GM10248 (cell line): ENCODE measurements around the gene VCAN.

Experiments used
- CTCF ChIA-PET: fragments of 300-600 bp; sonication (Branson Sonifier 250); formaldehyde crosslinking; extraction: SDS; loops from one replicate; lab custom pipeline; 2021; ENCODE audit warnings: antibody characterized with exemption; lab: Yijun Ruan, JAX
- POLR2A ChIA-PET: fragments of 350-650 bp; sonication (Branson Sonifier 250); formaldehyde crosslinking; extraction: SDS; loops from one replicate; lab custom pipeline; 2020; ENCODE audit warnings: antibody characterized with exemption; lab: Yijun Ruan, JAX
- DNase-seq: peaks from one replicate; pipeline ENCODE4 v3.0.0; 2012; ENCODE audit errors: extremely low spot score
- CTCF ChIP-seq: IDR thresholded peaks from 2 replicates; pipeline ENCODE4 v1.5.1; 2012; ENCODE audit warnings: mild to moderate bottlenecking, low read depth; ENCODE audit errors: extremely low read depth, missing control alignments, control extremely low read depth

The VCAN gene

GRCh38 chr5:83513081-83513480 is 41.5 kb downstream of the VCAN start:
- POLR2A ChIA-PET = no interaction called here
- TF ChIP-seq CTCF = no peak
- no peak for DNase-seq
- CTCF ChIA-PET = interaction anchor here (0.9 to 1.3 kb wide), 2 partner anchors 15 to 22 kb away, joined by 3 to 4 read pairs; no protein-coding TSS in a partner anchor

GRCh38 chr5:83513491-83513890 is 41.9 kb downstream of the VCAN start:
- CTCF ChIA-PET = interaction anchor here (0.9 to 1.3 kb wide), 3 partner anchors 12 to 22 kb away, joined by 3 to 4 read pairs (median 3); no protein-coding TSS in a partner anchor
- TF ChIP-seq CTCF = no peak
- no peak for DNase-seq
- POLR2A ChIA-PET = no interaction called here

GRCh38 chr5:83516377-83516776 is 44.8 kb downstream of the VCAN start:
- DNase-seq = no peak
- POLR2A ChIA-PET = no interaction called here
- TF ChIP-seq CTCF = no peak
- CTCF ChIA-PET = no interaction called here

GRCh38 chr5:83517072-83517687 is 45.6 kb downstream of the VCAN start:
- no peak for TF ChIP-seq CTCF
- DNase-seq = no peak
- CTCF ChIA-PET = interaction anchor here (0.8 kb wide), 1 partner anchor 14 kb away, joined by 4 read pairs; no protein-coding TSS in a partner anchor
- POLR2A ChIA-PET = no interaction called here

- ChIA-PET CTCF (interaction anchor here (0.8 kb wide), 1 partner anchor 14 kb away, joined by 4 read pairs; no protein-coding TSS in a partner anchor), POLR2A (no interaction called here)
- no peak for DNase-seq
- no peak for TF ChIP-seq CTCF
Measured at GRCh38 chr5:83517688-83518085, 46.1 kb downstream of the VCAN start.

- DNase-seq = no peak
- no peak for TF ChIP-seq CTCF
- ChIA-PET CTCF (no interaction called here), POLR2A (no interaction called here)
Measured at GRCh38 chr5:83518319-83519061, 46.9 kb downstream of the VCAN start.
